MM.1S (cell line): Measurements from ENCODE around the gene RAB31.

Source experiments
- DNase-seq: peaks from one replicate; pipeline ENCODE4 v3.0.0-alpha.2; 2015
- H2AFZ ChIP-seq: fragments of 300-600 bp; sonication (generic); 2 replicates; pipeline ENCODE4 v1.6.0; 2016; ENCODE audit warnings: antibody characterized with exemption, low read length
- H3F3A ChIP-seq: fragments of 300-600 bp; sonication (generic); 2 replicates; pipeline ENCODE4 v1.6.1; 2016; ENCODE audit warnings: mild to moderate bottlenecking, antibody characterized with exemption, low read length, moderate library complexity, mixed read lengths; ENCODE audit not compliant: insufficient read depth
- H3K27ac ChIP-seq: fragments of 300-600 bp; sonication (generic); 2 replicates; pipeline ENCODE4 v1.5.1; 2016; ENCODE audit warnings: mild to moderate bottlenecking, low read length
- H3K27me3 ChIP-seq: fragments of 300-600 bp; sonication (generic); replicated peaks from 2 replicates; pipeline ENCODE4 v1.6.0; 2016; ENCODE audit warnings: low read length; ENCODE audit not compliant: insufficient read depth
- H3K36me3 ChIP-seq: fragments of 300-600 bp; sonication (generic); replicated peaks from 2 replicates; pipeline ENCODE4 v1.6.1; 2016; ENCODE audit warnings: mild to moderate bottlenecking, low read length, mixed read lengths; ENCODE audit not compliant: insufficient read depth
- H3K4me1 ChIP-seq: fragments of 300-600 bp; sonication (generic); 2 replicates; pipeline ENCODE4 v1.6.1; 2016; ENCODE audit warnings: low read length, mixed read lengths
- H3K4me2 ChIP-seq: fragments of 300-600 bp; sonication (generic); 2 replicates; pipeline ENCODE4 v1.6.0; 2016; ENCODE audit warnings: low read depth, low read length
- H3K4me3 ChIP-seq: fragments of 300-600 bp; sonication (generic); 2 replicates; pipeline ENCODE4 v1.5.1; 2016; ENCODE audit warnings: low read length, mixed read lengths
- H3K79me2 ChIP-seq: fragments of 300-600 bp; sonication (generic); 2 replicates; pipeline ENCODE4 v1.6.1; 2016; ENCODE audit warnings: mixed run types, low read length, mixed read lengths
- H3K9ac ChIP-seq: fragments of 300-600 bp; sonication (generic); 2 replicates; pipeline ENCODE4 v1.6.1; 2016; ENCODE audit warnings: low read length, mixed read lengths
- H3K9me2 ChIP-seq: fragments of 300-600 bp; sonication (generic); replicated peaks from 2 replicates; pipeline ENCODE4 v1.6.1; 2016; ENCODE audit warnings: mild to moderate bottlenecking, low read length, mixed read lengths; ENCODE audit not compliant: insufficient read depth
- H3K9me3 ChIP-seq: fragments of 300-600 bp; sonication (generic); replicated peaks from 2 replicates; pipeline ENCODE4 v1.6.1; 2016; ENCODE audit warnings: mild to moderate bottlenecking, low read length, mixed read lengths; ENCODE audit not compliant: insufficient read depth
- H4K20me1 ChIP-seq: fragments of 300-600 bp; sonication (generic); 2 replicates; pipeline ENCODE4 v1.6.1; 2016; ENCODE audit warnings: mild to moderate bottlenecking, low read length, moderate library complexity, mixed read lengths; ENCODE audit not compliant: insufficient read depth
- CTCF ChIP-seq: fragments of 300-600 bp; sonication (generic); IDR thresholded peaks from 2 replicates; pipeline ENCODE4 v1.5.1; 2016; ENCODE audit warnings: antibody characterized with exemption, low read length, mixed read lengths
- EZH2 ChIP-seq: fragments of 300-600 bp; sonication (generic); optimal IDR thresholded peaks from 2 replicates; pipeline ENCODE3; 2017; ENCODE audit warnings: low read depth, mild to moderate bottlenecking, antibody characterized with exemption, low read length, mixed read lengths
- EZH2phosphoT487 ChIP-seq: fragments of 300-600 bp; sonication (generic); IDR thresholded peaks from 2 replicates; pipeline ENCODE4 v1.6.1; 2018; ENCODE audit warnings: antibody characterized with exemption, low read length

RAB31 gene

GRCh38 chr18:9758624-9759075 is 50.5 kb downstream of the RAB31 start:
- Histone ChIP-seq H3K4me2 (no peak overlapping the region), H3K27me3 (no peaks in the 10 kb centered on the region), H3K36me3 (no peaks in the 10 kb centered on the region), H3K9me2 (no peaks in the 10 kb centered on the region), H3K9me3 (no peaks in the 10 kb centered on the region), H4K20me1 (no peaks in the 10 kb centered on the region), H3K79me2 (no peaks in the 10 kb centered on the region), H3K9ac (no peak overlapping the region), H3F3A (no peaks in the 10 kb centered on the region), H3K4me3 (no peak overlapping the region), H2AFZ (no peak overlapping the region), H3K4me1 (no peaks in the 10 kb centered on the region), H3K27ac (no peak overlapping the region)
- DNase-seq, result no peak
- TF ChIP-seq EZH2phosphoT487 (no peak), CTCF (no peak), EZH2 (no peak)

GRCh38 chr18:9760641-9761040 is 52.5 kb downstream of the RAB31 start:
- Histone ChIP-seq H3K4me3 (no peak overlapping the region), H3K27ac (no peak overlapping the region), H3K4me1 (no peaks in the 10 kb centered on the region), H3K36me3 (no peaks in the 10 kb centered on the region), H3K9me3 (no peaks in the 10 kb centered on the region), H3K27me3 (no peaks in the 10 kb centered on the region), H3F3A (no peaks in the 10 kb centered on the region), H3K9me2 (no peaks in the 10 kb centered on the region), H3K4me2 (no peak overlapping the region), H3K9ac (no peak overlapping the region), H2AFZ (no peak overlapping the region), H4K20me1 (no peaks in the 10 kb centered on the region), H3K79me2 (no peaks in the 10 kb centered on the region)
- no peak for TF ChIP-seq EZH2
- no peak for TF ChIP-seq CTCF
- TF ChIP-seq EZH2phosphoT487, result no peak
- no peak for DNase-seq

DNA sequence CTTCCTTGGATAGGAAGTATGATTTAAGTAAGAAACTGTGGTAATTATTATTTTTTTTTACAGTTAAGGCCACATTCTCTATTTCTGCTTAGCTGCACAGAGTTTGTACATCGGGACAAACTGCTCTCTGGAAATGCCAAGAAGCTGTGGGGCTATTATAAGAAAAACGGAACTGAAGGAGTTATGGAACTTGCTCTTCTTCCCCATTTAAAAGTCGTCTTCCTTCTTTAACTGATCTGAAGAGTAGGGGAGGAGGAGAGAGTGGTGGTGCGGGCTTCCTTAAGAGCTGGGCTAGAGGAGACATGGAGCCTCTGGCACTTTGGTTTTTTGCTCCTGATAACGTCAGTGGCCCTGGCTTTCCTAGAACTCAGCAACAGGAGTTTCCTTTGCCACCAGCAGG is 54.4 kb downstream of the RAB31 start:
- Histone ChIP-seq H3K36me3 (no peaks in the 10 kb centered on the region), H3F3A (no peaks in the 10 kb centered on the region), H4K20me1 (no peaks in the 10 kb centered on the region), H3K4me3 (no peak overlapping the region), H3K27me3 (no peaks in the 10 kb centered on the region), H3K9me2 (no peaks in the 10 kb centered on the region), H3K79me2 (no peaks in the 10 kb centered on the region), H3K9ac (no peak overlapping the region), H3K4me1 (no peaks in the 10 kb centered on the region), H3K4me2 (no peak overlapping the region), H3K27ac (no peak overlapping the region), H2AFZ (no peak overlapping the region), H3K9me3 (no peaks in the 10 kb centered on the region)
- TF ChIP-seq CTCF (no peak), EZH2 (no peak), EZH2phosphoT487 (no peak)
- no peak for DNase-seq
